ENCODE data around the gene DERL3. TPM values are rescaled to one million over a fixed set of nuclear protein-coding genes. Genes with fewer than 3 reads are reported as not detected.

The DERL3 gene
- polyA plus RNA-seq (2012; ENCODE audit: insufficient read depth, insufficient read length, low read depth) = 0.82 TPM

GRCh38 chr22:23838681-23839468 lies at the start of gene DERL3:
DERL3 (minus strand) TSS chr22:23839006; CDS start chr22:23838987, 19 bp downstream.
- no peak for DNase-seq
- Histone ChIP-seq H3K4me1 (no peaks in the 10 kb centered on the region), H3K27me3 (no peaks in the 10 kb centered on the region), H3K4me3 (ENCODE audit: low read depth, low read length) (no peak within 1 kb of the TSS), H3K36me3 (peaks cover 31% of the 10 kb centered on the region), H3K9me3 (no peaks in the 10 kb centered on the region)
- TF ChIP-seq CTCF (IDR thresholded peaks at IDR 0.05; ENCODE audit: low read depth, low read length) = no peak

GRCh38 chr22:23884140-23884539 lies 45.3 kb upstream of the DERL3 start:
- DNase-seq = peak; percentile 70
- TF ChIP-seq CTCF (IDR thresholded peaks at IDR 0.05; ENCODE audit: low read depth, low read length) = no peak
- no peak overlapping the region for H3K4me3 ChIP-seq (ENCODE audit: low read depth, low read length)
- no peaks in the 10 kb centered on the region for H3K9me3 ChIP-seq
- H3K27me3 ChIP-seq = no peaks in the 10 kb centered on the region
- H3K4me1 ChIP-seq = peaks cover 3% of the 10 kb centered on the region
- H3K36me3 ChIP-seq = no peaks in the 10 kb centered on the region

GRCh38 chr22:23883658-23884057 lies 44.9 kb upstream of the DERL3 start:
- H3K4me1 ChIP-seq = peaks cover 3% of the 10 kb centered on the region
- DNase-seq = no peak
- H3K4me3 ChIP-seq (ENCODE audit: low read depth, low read length) = no peak overlapping the region
- no peaks in the 10 kb centered on the region for H3K9me3 ChIP-seq
- no peaks in the 10 kb centered on the region for H3K27me3 ChIP-seq
- no peak for TF ChIP-seq CTCF (IDR thresholded peaks at IDR 0.05; ENCODE audit: low read depth, low read length)
- H3K36me3 ChIP-seq = no peaks in the 10 kb centered on the region

GRCh38 chr22:23882370-23882769 lies 43.6 kb upstream of the DERL3 start:
- Histone ChIP-seq H3K9me3 (no peaks in the 10 kb centered on the region), H3K36me3 (no peaks in the 10 kb centered on the region), H3K4me3 (ENCODE audit: low read depth, low read length) (no peak overlapping the region), H3K27me3 (no peaks in the 10 kb centered on the region), H3K4me1 (peaks cover 3% of the 10 kb centered on the region)
- no peak for TF ChIP-seq CTCF (IDR thresholded peaks at IDR 0.05; ENCODE audit: low read depth, low read length)
- no peak for DNase-seq

- no peaks in the 10 kb centered on the region for H3K9me3 ChIP-seq
- TF ChIP-seq CTCF (IDR thresholded peaks at IDR 0.05; ENCODE audit: low read depth, low read length) = no peak
- no peak for DNase-seq
- H3K4me3 ChIP-seq (ENCODE audit: low read depth, low read length) = no peak overlapping the region
- peaks cover 2% of the 10 kb centered on the region; the same call in 1 of the 2 replicates for H3K36me3 ChIP-seq
- no peaks in the 10 kb centered on the region for H3K4me1 ChIP-seq
- H3K27me3 ChIP-seq = no peaks in the 10 kb centered on the region
These were observed 39.4 kb upstream of the DERL3 start for GRCh38 chr22:23878219-23878618.

GRCh38 chr22:23877566-23877965 lies 38.8 kb upstream of the DERL3 start:
- no peaks in the 10 kb centered on the region for H3K9me3 ChIP-seq
- peaks cover 2% of the 10 kb centered on the region; the same call in 1 of the 2 replicates for H3K36me3 ChIP-seq
- no peak for DNase-seq
- H3K4me1 ChIP-seq = no peaks in the 10 kb centered on the region
- H3K4me3 ChIP-seq (ENCODE audit: low read depth, low read length) = no peak overlapping the region
- H3K27me3 ChIP-seq = no peaks in the 10 kb centered on the region
- no peak for TF ChIP-seq CTCF (IDR thresholded peaks at IDR 0.05; ENCODE audit: low read depth, low read length)
